ENCODE measurements around the gene DNER. TPM values are rescaled to one million over a fixed set of nuclear protein-coding genes. Genes with fewer than 3 reads are reported as not detected.
"Not testable (repeated sequence)": the region's sequence is repeated elsewhere in the genome, so short reads cannot be mapped to it uniquely, and the experiment has no call there.

DNER gene
- total RNA-seq, 1 experiment from 2014 or later, result 8.4 TPM

- DNase-seq (ENCODE audit: low spot score), result no peak
- TF ChIP-seq EZH2 (IDR thresholded peaks at IDR 0.05; ENCODE audit: borderline replicate concordance, low read depth, low read length, poor library complexity, severe bottlenecking) (no peak), CTCF (conservative IDR thresholded peaks at IDR 0.05; ENCODE audit: low read depth, low read length) (no peak)
- Histone ChIP-seq H3K36me3 (ENCODE audit: insufficient read depth, low read length, poor library complexity, severe bottlenecking) (no peaks in the 10 kb centered on the region), H3K4me1 (ENCODE audit: insufficient read depth, low read length, poor library complexity, severe bottlenecking) (no peaks in the 10 kb centered on the region), H3K4me3 (ENCODE audit: low read depth, low read length, poor library complexity, severe bottlenecking) (no peak overlapping the region), H3K27me3 (replicated peaks; ENCODE audit: insufficient read depth, low read depth, low read length, poor library complexity) (no peaks in the 10 kb centered on the region), H3K9me3 (ENCODE audit: low read depth, low read length, poor library complexity, severe bottlenecking) (no peaks in the 10 kb centered on the region), H3K27ac (ENCODE audit: low read depth, low read length, poor library complexity, severe bottlenecking) (no peak overlapping the region)
- CTCF ChIA-PET, result no interaction called here
- intact Hi-C loops (cut with micrococcal nuclease; ENCODE audit: unreplicated experiment), result no loop called here
- POLR2A ChIA-PET (ENCODE audit: low non-redundant PET), result no interaction called here
- BruUV-seq (replicated peaks), result no TSS peak
Measured at GRCh38 chr2:229620289-229620688, 94.1 kb downstream of the DNER start.

DNA sequence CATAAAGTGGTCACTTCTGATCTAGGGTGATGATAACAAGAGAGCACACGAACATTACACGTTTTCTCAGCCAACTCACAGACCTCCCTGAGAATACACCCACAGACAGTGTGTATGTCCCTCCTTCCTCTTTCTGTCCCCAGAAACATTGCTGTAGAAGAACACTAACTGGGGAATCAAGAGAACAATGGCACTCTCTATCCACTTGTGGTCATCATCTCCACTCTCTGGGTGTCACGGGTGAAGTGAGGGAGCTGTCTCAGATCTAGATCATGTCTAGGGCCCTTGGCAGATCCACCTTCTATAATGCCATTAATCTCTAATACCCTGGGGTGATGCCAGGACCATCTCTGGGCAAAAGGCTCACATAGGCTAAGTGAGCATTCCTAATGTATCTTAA is 97.9 kb downstream of the DNER start:
- BruUV-seq (replicated peaks), result no TSS peak
- Histone ChIP-seq H3K27me3 (replicated peaks; ENCODE audit: insufficient read depth, low read depth, low read length, poor library complexity) (no peaks in the 10 kb centered on the region), H3K36me3 (ENCODE audit: insufficient read depth, low read length, poor library complexity, severe bottlenecking) (no peaks in the 10 kb centered on the region), H3K4me3 (ENCODE audit: low read depth, low read length, poor library complexity, severe bottlenecking) (no peak overlapping the region), H3K27ac (ENCODE audit: low read depth, low read length, poor library complexity, severe bottlenecking) (no peak overlapping the region), H3K4me1 (ENCODE audit: insufficient read depth, low read length, poor library complexity, severe bottlenecking) (no peaks in the 10 kb centered on the region), H3K9me3 (ENCODE audit: low read depth, low read length, poor library complexity, severe bottlenecking) (no peaks in the 10 kb centered on the region)
- no peak for DNase-seq (ENCODE audit: low spot score)
- no peak for TF ChIP-seq EZH2 (IDR thresholded peaks at IDR 0.05; ENCODE audit: borderline replicate concordance, low read depth, low read length, poor library complexity, severe bottlenecking)
- intact Hi-C loops (cut with micrococcal nuclease; ENCODE audit: unreplicated experiment), result no loop called here
- ChIA-PET POLR2A (ENCODE audit: low non-redundant PET) (no interaction called here), CTCF (no interaction called here)

DNA sequence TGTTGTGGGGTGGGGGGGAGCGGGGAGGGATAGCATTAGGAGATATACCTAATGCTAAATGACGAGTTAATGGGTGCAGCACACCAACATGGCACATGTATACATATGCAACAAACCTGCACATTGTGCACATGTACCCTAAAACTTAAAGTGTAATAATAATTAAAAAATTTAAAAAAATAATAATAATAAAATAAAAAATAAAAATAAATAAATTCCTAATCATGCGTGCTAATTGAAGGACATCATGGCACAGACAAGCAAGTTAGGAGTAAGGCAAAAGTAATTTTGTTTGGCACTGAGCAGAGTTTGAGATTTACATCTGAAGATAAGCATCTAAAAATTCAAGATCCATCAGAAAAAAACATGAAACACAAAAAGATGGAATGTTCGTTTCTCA is 100.3 kb downstream of the DNER start:
- H3K4me1 ChIP-seq (ENCODE audit: insufficient read depth, low read length, poor library complexity, severe bottlenecking); BruUV-seq (replicated peaks); H3K36me3 ChIP-seq (ENCODE audit: insufficient read depth, low read length, poor library complexity, severe bottlenecking); H3K4me3 ChIP-seq (ENCODE audit: low read depth, low read length, poor library complexity, severe bottlenecking); CTCF ChIA-PET; DNase-seq (ENCODE audit: low spot score); intact Hi-C loops (cut with micrococcal nuclease; ENCODE audit: unreplicated experiment); H3K27ac ChIP-seq (ENCODE audit: low read depth, low read length, poor library complexity, severe bottlenecking); POLR2A ChIA-PET (ENCODE audit: low non-redundant PET); H3K9me3 ChIP-seq (ENCODE audit: low read depth, low read length, poor library complexity, severe bottlenecking); H3K27me3 ChIP-seq (replicated peaks; ENCODE audit: insufficient read depth, low read depth, low read length, poor library complexity): not testable (repeated sequence)

GRCh38 chr2:229612384-229612971 is 101.9 kb downstream of the DNER start:
- no peak for DNase-seq (ENCODE audit: low spot score)
- Histone ChIP-seq H3K4me3 (ENCODE audit: low read depth, low read length, poor library complexity, severe bottlenecking) (no peak overlapping the region), H3K36me3 (ENCODE audit: insufficient read depth, low read length, poor library complexity, severe bottlenecking) (no peaks in the 10 kb centered on the region), H3K9me3 (ENCODE audit: low read depth, low read length, poor library complexity, severe bottlenecking) (no peaks in the 10 kb centered on the region), H3K4me1 (ENCODE audit: insufficient read depth, low read length, poor library complexity, severe bottlenecking) (no peaks in the 10 kb centered on the region), H3K27ac (ENCODE audit: low read depth, low read length, poor library complexity, severe bottlenecking) (no peak overlapping the region), H3K27me3 (replicated peaks; ENCODE audit: insufficient read depth, low read depth, low read length, poor library complexity) (no peaks in the 10 kb centered on the region)
- ChIA-PET POLR2A (ENCODE audit: low non-redundant PET) (no interaction called here), CTCF (no interaction called here)
- intact Hi-C loops (cut with micrococcal nuclease; ENCODE audit: unreplicated experiment), result no loop called here
- TF ChIP-seq CTCF (conservative IDR thresholded peaks at IDR 0.05; ENCODE audit: low read depth, low read length), result no peak
- TF ChIP-seq EZH2 (IDR thresholded peaks at IDR 0.05; ENCODE audit: borderline replicate concordance, low read depth, low read length, poor library complexity, severe bottlenecking), result no peak
- no TSS peak for BruUV-seq (replicated peaks)
